Hematopoietic multipotent progenitor cell treated with erythropoietin and hydrocortisone succinate and interleukin-3 and kit ligand, for 15 days (in vitro differentiated cells): ENCODE data around the gene MTMR4.
"Not testable (repeated sequence)": the region's sequence is repeated elsewhere in the genome, so short reads cannot be mapped to it uniquely, and the experiment has no call there.

Experiments
- DNase-seq: peaks from one replicate; pipeline ENCODE4 v3.0.0-alpha.2; 2015; ENCODE audit warnings: low spot score

The MTMR4 gene

DNA sequence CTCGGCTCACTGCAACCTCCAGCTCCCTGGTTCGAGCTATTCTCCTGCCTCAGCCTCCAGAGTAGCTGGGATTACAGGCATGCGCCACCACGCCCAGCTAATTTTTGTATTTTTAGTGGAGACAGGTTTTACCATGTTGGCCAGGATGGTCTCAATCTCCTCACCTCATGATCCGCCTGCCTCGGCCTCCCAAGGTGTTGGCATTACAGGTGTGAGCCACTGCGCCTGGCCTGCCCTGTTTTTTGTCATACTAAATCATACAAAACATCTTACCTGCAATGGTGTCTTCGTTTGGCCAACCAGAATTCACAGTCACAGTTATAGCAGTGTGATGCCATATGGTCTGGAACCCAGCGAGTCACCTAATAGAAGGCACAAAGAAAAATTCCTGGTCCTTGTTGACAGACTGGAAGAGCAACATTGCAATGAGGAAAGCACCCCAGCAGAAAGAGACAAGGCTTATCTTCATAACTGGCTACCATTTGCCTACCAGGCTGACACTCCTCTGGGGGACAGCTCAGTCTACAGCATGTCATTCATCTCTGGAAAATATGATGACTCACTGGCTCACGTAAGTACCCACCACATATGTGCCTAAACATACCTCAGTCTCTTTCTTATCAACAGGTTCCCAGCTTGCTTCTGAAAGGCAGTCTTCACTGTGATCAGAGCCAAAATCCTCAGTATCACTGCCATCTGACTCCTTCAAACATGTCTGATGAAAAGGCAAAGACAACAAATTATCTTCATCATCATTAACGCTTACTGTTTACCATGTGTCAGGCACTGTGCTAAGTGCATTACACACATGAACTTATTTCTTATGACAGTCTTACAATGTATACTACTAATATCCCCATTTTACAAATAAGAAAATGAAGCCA, 22.0 kb downstream of the MTMR4 start:
- peak; percentile 93 for DNase-seq

DNA sequence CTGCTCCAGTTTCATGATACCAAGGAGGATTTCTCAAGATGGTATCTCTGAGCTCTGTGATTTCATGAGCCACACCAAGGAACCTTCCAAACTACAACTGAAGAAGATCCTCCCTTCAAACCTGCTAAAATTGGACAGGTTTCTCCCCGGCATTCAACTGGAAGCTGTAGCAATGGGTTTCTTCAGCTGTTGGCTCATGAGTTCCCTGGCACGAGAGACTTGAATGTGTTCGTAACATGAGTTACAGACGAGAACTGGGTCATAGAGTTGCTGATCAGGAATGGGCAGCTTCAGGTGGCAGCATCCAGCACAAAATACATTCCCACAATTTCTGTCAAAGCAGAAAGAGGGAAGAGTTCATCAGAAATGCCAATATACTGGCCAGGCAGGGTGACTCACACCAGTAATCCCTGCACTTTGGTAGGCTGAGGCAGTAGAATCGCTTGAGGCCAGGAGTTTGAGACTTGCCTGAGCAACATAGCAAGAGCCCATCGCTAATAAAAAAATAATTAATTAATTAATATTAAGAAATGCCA, 22.9 kb downstream of the MTMR4 start:
- no peak for DNase-seq

DNA sequence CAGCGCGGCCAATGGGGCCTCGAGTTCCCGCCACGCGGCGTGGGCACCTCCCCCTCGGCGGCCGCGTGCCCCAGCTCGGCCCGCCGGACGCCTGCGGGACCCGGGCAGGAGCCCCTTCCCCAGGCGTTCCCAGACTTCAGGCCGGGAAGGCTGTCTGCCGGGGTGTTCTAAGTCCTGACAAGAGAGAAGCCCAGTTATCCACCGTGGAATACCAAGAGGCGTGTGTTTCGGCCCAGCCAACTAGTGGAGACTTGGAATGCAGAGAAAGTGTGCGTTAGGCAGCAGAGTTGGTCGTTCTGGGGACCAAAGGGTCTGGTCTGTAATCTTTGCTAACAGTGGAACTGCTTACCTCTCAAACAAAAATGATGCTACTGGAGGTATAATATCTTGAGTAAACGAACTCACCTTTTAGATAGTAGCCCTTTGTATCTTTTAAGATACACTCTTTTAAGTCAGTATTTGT, 26.0 kb downstream of the MTMR4 start:
- no peak for DNase-seq

DNA sequence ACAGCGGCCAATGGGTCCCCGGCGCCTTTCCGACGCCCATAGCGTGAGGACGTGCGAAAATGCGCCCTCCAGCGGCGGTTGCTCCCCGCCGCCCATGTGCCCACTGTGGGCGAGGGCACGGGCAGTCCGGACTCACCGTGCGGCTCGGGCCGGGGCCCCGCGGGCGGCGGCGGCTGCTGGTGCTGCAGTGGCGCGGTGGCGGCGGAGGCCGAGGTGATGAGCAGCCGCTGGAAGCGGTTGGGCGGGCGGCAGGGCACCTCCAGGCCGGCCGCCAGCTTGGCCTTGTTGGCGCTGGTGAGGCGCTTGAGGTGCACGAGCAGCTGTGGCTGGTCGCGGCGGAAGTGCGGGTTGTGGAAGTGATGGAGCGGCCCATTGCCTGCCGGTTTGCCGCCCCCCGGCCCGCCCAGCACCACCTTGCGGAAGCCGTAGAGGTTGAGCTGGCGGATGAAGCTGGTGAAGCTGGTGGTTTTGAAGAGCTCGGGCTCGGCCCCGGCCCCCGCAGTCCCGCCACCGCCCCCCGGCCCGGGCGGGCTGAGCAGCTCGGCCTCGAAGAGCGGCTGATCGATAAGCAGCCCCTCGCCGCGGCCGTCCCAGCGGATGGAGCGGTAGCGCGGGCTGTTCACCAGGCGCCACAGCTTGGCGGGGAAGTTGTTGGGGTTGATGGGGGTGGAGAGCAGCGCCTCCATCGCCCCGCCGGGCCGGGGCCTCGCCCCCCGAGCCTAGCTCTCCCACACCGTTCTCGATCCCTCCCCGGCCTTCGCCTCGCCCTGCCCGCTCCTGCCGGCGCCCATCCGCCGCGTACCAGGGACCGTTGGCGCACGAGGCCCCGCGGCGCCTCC, 26.6 kb downstream of the MTMR4 start, which contains the start of gene HSF5:
Gene HSF5, minus strand, starts transcription at position 820 of the 839 bp plus-strand sequence. Its CDS starts 134 bp downstream, at position 686.
- peak; percentile 57 for DNase-seq

GRCh38 chr17:58484600-58484999, 29.8 kb downstream of the MTMR4 start:
- no peak for DNase-seq

GRCh38 chr17:58481798-58482197, 32.6 kb downstream of the MTMR4 start:
- DNase-seq, result not testable (repeated sequence)

DNA sequence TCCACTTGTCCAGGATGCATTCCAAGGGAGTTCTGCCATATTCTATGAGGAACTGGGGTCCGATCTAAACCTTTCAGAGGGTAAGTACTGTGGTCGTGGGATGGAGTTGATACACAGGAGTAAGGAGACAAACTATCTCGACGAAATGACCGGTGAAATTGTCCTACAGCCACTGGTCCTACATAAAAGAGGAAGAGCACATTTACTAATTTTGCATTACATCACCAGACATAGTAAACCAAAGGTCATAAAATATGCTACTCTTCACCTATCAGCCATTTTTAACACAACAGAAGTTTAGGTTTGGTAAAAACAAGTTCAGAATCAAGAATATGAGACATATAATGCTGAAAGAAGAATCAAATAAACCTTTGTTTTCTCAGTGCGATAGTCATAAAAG, 34.3 kb downstream of the MTMR4 start:
- DNase-seq, result no peak

DNA sequence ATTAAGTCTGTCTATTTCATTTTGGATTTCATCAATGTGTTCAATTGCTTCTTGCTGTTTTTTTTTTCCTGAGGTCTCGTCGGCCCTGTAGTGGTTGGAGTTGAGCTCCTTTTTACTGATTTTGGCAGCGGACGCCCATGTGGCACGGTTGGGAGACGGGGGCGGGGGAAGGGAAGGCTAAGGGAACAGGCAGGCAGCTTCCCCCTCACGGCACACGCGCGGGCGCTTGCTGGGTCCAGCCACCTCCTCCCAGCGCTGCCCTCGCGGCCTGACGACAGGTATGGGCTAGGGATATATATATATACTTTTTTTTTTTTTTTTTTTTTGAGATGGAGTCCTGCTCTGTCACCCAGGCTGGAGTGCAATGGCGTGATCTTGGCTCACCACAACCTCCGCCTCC, 37.6 kb downstream of the MTMR4 start:
- DNase-seq, result no peak

GRCh38 chr17:58475985-58476384, 38.5 kb downstream of the MTMR4 start:
- DNase-seq, result no peak

DNA sequence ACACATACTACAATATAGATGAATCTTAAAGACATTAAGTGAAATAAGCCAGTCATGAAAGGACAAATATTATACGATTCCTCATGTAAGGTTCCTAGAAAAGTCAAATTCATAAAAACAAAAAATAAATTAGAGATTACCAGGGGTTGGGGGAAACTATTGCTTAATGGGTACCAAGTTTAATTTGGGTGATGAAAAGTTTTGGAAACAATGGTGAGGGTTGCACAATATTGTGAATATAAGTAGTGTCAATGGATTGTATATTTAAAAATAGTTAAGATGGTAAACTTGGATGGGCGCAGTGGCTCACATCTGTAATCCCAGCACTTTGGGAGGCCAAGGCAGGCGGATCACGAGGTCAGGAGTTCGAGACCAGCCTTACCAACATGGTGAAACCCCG, 44.1 kb downstream of the MTMR4 start:
- DNase-seq, result no peak

DNA sequence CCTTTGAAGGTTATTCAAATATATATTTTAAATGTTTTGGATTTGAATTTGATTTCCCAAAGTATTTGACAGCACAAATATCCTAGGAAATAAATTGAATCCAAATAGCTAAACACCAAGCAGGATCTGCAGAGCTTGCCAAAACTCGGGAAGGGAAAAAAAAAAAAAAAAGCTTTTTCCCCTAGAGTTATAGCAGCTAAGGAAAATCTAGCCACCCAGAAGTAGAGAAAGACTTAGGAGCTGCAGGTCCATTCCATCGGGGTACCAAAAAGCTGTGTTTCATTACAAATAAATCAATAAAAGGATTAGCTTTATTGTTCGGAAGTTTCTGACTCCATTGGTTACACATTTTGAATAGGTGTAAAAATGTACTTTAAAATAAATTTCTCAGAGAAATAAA, 45.5 kb downstream of the MTMR4 start:
- no peak for DNase-seq

- no peak for DNase-seq
These were observed 58.9 kb downstream of the MTMR4 start for GRCh38 chr17:58455491-58455890.

DNA sequence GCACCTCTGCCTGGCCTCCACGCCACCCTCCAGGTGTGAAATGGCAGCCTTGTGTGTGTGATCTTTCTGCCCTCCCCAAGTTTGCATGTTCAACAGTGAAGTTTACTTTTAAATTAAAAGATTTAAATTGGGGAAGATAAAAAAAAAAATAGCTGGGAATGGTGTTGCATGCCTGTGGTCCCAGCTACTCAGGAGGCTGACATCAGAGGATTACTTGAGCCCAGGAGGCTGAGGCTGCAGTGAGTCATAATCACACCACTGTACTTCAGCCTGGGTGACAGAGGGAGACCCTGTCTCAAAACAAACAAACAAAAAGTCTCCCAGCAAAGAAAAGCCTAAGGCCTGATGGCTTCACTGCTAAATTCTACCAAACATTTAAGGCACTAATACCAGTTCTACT, 61.7 kb downstream of the MTMR4 start:
- no peak for DNase-seq

GRCh38 chr17:58447039-58447975, 67.1 kb downstream of the MTMR4 start:
- peak; percentile 80 for DNase-seq

DNA sequence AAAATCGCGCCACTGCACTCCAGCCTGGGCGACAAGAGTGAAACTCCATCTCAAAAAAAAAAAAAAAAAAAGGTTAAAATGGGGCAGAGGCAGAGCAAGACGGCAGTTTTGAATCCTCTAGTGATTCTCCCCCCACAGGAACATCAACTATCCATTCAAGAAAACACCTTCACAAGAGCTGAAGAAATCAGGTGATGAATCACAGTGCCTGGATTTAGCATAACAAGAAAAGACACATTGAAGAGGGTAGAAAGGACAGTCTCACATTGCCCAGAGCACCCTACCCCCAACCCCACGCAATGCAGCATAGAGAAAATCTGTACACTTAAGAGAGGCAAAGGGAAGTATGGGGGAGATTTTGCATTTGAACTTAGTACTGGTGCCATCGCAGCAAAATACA, 68.4 kb downstream of the MTMR4 start:
- no peak for DNase-seq
